ENCODE results near the gene STPG3. TPM values are rescaled to one million over a fixed set of nuclear protein-coding genes. Genes with fewer than 3 reads are reported as not detected.

STPG3 gene
- total and polyA plus RNA-seq, 2 of the 13 experiments (the other 11 are each of a cell fraction or from before 2014, with no cell fraction given): not detected

DNA sequence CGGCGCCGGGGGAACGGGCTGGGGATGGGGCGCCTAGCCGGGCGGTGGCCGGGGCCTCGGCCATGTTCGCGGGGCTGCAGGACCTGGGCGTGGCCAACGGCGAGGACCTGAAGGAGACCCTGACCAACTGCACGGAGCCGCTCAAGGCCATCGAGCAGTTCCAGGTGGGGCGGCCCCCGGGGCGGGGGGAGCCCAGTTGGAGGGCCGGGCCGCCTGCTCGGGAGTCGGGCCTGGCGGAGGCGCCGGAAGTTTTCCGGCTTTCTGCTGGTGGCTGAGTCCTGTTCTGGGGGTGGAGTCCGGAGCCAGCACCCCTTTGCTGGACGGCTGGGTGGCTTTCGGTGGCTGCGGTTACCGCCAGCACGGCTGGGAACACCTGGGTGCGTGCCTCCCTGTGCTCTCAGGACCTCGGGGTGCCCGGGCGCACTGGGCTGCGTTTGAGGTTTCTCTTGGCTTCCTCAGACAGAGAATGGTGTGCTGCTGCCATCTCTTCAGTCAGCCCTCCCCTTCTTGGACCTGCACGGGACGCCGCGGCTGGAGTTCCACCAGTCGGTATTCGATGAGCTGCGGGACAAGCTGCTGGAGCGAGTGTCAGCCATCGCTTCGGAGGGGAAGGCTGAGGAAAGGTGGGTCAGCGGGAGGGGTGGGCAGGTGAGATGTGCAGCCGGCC, 4.5 kb downstream of the STPG3 start:
- H3K27me3 ChIP-seq (ENCODE audit: control insufficient read depth in 1 of 2, insufficient read depth in 2 of 2, low read length in 2 of 2): no peaks in the 10 kb centered on the region; a peak in 1 of 5 replicates
- H2AFZ ChIP-seq (ENCODE audit: low read length): no peak overlapping the region
- ChIA-PET POLR2A (interaction anchor here (1.1 to 14.2 kb wide), 8 partner anchors 13 to 167 kb away, joined by 3 to 317 read pairs (median 9); partner anchors contain the start of genes ANAPC2, EXD3, NOXA1 and SSNA1), CTCF (ENCODE audit: low intra/inter-chr PET ratio, low total read pairs) (no interaction called here)
- 4% methylated on average over 5 of the region's 51 CpGs for WGBS (ENCODE audit: low lambda C conversion rate)
- H3K79me2 ChIP-seq (ENCODE audit: insufficient read depth, low read length): peaks cover 18% of the 10 kb centered on the region
- H3K4me1 ChIP-seq (ENCODE audit: insufficient read depth, low read length): peaks cover 50% of the 10 kb centered on the region
- intact Hi-C loops (cut with micrococcal nuclease; ENCODE audit: unreplicated experiment) (no loop called here), in situ Hi-C loops (cut with HindIII; ENCODE audit: extremely low pct_ligation_motif_present, low pct_unique_long_range_greater_than_20kb) (no loop called here)
- ATAC-seq (peak; percentile 19), DNase-seq (ENCODE audit: low spot score) (peak; percentile 46), FAIRE-seq (no peak)
- BruUV-seq (replicated peaks): TSS peak; percentile 61
- H4K20me1 ChIP-seq (ENCODE audit: insufficient read depth, low read length): no peaks in the 10 kb centered on the region
- peak overlapping the region; percentile 91 for H3K4me2 ChIP-seq (ENCODE audit: low read depth, low read length)
- H3K27ac ChIP-seq (ENCODE audit: extremely low read length, insufficient read depth, low read length): peak overlapping the region; percentile 62
- H3K9me3 ChIP-seq (ENCODE audit: low read length): no peaks in the 10 kb centered on the region
- H3K4me3 ChIP-seq (replicated peaks in 1 of 3; ENCODE audit: insufficient read depth in 1 of 3, low read depth in 2 of 3, low read length in 3 of 3): peak overlapping the region; percentile 91 to 98 (median 91)
- H3K9ac ChIP-seq (ENCODE audit: insufficient read depth, low read depth, low read length): peak overlapping the region; percentile 81
- H3K36me3 ChIP-seq (replicated peaks in 1 of 2; ENCODE audit: control insufficient read depth in 1 of 2, insufficient read depth in 2 of 2, low read length in 2 of 2): peaks cover 11 to 17% of the 10 kb centered on the region in 2 experiments; a peak in 4 of 5 replicates
- TF ChIP-seq CCDC6 (CRISPR knock-in tag; IDR thresholded peaks at IDR 0.05): 0 out of 2 replicates have a peak, but pooled peaks have one; percentile 20
- TF ChIP-seq, protein P1, sequence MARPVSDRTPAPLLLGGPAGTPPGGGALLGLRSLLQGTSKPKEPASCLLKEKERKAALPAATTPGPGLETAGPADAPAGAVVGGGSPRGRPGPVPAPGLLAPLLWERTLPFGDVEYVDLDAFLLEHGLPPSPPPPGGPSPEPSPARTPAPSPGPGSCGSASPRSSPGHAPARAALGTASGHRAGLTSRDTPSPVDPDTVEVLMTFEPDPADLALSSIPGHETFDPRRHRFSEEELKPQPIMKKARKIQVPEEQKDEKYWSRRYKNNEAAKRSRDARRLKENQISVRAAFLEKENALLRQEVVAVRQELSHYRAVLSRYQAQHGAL (CRISPR knock-in tag; IDR thresholded peaks at IDR 0.05; ENCODE audit: not compliant biosample characterization): no peak
- no peak for TF ChIP-seq ZNF160 (CRISPR knock-in tag; IDR thresholded peaks at IDR 0.05)
- TF ChIP-seq ZBTB7B (CRISPR knock-in tag; IDR thresholded peaks at IDR 0.05): no peak
- TF ChIP-seq ARNT2 (CRISPR knock-in tag; IDR thresholded peaks at IDR 0.05; ENCODE audit: low read depth): no peak; the same call in 1 of the 2 replicates
- TF ChIP-seq, protein P2, sequence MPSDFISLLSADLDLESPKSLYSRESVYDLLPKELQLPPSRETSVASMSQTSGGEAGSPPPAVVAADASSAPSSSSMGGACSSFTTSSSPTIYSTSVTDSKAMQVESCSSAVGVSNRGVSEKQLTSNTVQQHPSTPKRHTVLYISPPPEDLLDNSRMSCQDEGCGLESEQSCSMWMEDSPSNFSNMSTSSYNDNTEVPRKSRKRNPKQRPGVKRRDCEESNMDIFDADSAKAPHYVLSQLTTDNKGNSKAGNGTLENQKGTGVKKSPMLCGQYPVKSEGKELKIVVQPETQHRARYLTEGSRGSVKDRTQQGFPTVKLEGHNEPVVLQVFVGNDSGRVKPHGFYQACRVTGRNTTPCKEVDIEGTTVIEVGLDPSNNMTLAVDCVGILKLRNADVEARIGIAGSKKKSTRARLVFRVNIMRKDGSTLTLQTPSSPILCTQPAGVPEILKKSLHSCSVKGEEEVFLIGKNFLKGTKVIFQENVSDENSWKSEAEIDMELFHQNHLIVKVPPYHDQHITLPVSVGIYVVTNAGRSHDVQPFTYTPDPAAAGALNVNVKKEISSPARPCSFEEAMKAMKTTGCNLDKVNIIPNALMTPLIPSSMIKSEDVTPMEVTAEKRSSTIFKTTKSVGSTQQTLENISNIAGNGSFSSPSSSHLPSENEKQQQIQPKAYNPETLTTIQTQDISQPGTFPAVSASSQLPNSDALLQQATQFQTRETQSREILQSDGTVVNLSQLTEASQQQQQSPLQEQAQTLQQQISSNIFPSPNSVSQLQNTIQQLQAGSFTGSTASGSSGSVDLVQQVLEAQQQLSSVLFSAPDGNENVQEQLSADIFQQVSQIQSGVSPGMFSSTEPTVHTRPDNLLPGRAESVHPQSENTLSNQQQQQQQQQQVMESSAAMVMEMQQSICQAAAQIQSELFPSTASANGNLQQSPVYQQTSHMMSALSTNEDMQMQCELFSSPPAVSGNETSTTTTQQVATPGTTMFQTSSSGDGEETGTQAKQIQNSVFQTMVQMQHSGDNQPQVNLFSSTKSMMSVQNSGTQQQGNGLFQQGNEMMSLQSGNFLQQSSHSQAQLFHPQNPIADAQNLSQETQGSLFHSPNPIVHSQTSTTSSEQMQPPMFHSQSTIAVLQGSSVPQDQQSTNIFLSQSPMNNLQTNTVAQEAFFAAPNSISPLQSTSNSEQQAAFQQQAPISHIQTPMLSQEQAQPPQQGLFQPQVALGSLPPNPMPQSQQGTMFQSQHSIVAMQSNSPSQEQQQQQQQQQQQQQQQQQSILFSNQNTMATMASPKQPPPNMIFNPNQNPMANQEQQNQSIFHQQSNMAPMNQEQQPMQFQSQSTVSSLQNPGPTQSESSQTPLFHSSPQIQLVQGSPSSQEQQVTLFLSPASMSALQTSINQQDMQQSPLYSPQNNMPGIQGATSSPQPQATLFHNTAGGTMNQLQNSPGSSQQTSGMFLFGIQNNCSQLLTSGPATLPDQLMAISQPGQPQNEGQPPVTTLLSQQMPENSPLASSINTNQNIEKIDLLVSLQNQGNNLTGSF (CRISPR knock-in tag; IDR thresholded peaks at IDR 0.05): 0 out of 2 replicates have a peak, but pooled peaks have one; percentile 38
- no peak for TF ChIP-seq PPARG (CRISPR knock-in tag; conservative IDR thresholded peaks at IDR 0.05)
- 0 out of 2 replicates have a peak, but pooled peaks have one; percentile 5 for TF ChIP-seq PHF21A (CRISPR knock-in tag; IDR thresholded peaks at IDR 0.05)
- TF ChIP-seq, protein P3, sequence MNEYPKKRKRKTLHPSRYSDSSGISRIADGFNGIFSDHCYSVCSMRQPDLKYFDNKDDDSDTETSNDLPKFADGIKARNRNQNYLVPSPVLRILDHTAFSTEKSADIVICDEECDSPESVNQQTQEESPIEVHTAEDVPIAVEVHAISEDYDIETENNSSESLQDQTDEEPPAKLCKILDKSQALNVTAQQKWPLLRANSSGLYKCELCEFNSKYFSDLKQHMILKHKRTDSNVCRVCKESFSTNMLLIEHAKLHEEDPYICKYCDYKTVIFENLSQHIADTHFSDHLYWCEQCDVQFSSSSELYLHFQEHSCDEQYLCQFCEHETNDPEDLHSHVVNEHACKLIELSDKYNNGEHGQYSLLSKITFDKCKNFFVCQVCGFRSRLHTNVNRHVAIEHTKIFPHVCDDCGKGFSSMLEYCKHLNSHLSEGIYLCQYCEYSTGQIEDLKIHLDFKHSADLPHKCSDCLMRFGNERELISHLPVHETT (CRISPR knock-in tag; conservative IDR thresholded peaks at IDR 0.05): 0 out of 2 replicates have a peak, but pooled peaks have one; percentile 22
- TF ChIP-seq, protein P4, sequence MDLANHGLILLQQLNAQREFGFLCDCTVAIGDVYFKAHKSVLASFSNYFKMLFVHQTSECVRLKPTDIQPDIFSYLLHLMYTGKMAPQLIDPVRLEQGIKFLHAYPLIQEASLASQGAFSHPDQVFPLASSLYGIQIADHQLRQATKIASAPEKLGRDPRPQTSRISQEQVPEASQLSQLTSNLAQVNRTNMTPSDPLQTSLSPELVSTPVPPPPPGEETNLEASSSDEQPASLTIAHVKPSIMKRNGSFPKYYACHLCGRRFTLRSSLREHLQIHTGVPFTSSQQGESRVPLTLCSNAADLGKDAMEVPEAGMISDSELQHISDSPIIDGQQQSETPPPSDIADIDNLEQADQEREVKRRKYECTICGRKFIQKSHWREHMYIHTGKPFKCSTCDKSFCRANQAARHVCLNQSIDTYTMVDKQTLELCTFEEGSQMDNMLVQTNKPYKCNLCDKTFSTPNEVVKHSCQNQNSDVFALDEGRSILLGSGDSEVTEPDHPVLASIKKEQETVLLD (CRISPR knock-in tag; IDR thresholded peaks at IDR 0.05; ENCODE audit: low read depth): no peak
- TF ChIP-seq MED8 (CRISPR knock-in tag; IDR thresholded peaks at IDR 0.05; ENCODE audit: insufficient replicate concordance): no peak
- no peak for TF ChIP-seq ONECUT2 (CRISPR knock-in tag; IDR thresholded peaks at IDR 0.05)
- no peak for TF ChIP-seq CREM (IDR thresholded peaks at IDR 0.05)
- no peak for TF ChIP-seq CREM (CRISPR knock-in tag; IDR thresholded peaks at IDR 0.05)
- TF ChIP-seq SRSF9 (IDR thresholded peaks at IDR 0.05; ENCODE audit: borderline replicate concordance, insufficient read depth, low read depth, low read length, poor library complexity, severe bottlenecking): no peak

Data from HepG2 (cell line).